ENCODE results near the gene NAA80. TPM values are rescaled to one million over a fixed set of nuclear protein-coding genes. Genes with fewer than 3 reads are reported as not detected.

NAA80 gene
- total and polyA plus RNA-seq, 2 of the 8 experiments (the other 6 are each of a cell fraction or from before 2014, with no cell fraction given) = 11.3 to 16.7 TPM

DNA sequence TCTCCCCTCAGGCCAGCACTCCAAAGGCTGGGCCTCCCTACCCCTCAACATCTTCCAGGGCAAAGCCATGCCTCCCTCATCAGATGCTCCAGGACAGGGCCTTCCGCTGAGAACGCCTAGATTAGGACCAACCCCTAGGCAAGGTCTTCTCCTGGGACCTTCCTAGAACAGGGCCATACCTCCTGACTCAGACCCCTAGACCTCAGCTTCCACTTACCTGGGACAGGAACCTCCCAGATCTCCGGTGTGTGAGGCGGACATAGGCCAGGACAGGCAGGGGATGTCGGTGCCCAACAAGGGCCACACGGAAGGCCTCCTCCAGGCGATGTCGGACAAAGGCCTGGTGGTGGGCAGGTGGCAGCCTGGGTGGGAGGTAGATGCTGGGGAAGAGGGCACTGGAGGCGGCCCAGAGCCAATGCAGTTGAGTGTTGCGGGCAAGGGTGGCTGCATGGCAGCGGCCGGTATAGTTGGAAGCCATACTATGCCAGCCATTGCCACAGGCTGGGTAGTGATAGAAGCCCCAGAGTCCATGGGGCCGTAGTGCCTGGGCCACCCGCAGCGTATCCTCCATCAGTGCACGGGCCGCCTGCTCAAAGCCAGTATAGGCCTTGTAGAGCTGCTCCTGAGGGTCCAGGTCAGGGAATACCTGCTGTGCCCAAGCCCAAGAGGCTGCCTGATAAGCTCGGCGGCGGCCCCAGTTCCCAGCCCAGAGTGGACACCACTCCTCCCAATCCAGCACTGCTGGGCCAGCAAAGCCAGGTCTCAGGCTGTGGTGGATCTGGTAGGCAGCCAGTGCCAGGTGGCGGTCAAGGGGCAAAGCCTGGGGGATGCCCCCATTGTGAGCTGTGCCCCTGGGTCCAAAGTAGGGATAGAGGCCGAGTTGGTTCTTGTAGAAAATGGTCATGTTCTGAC lies 4.5 kb downstream of the NAA80 start:
- Histone ChIP-seq H3K79me1 (ENCODE audit: low read depth, low read length) (peaks cover 3% of the 10 kb centered on the region; the same call in 1 of the 2 replicates), H4K20me1 (replicated peaks in 1 of 2; ENCODE audit: control insufficient read depth in 1 of 2, insufficient read depth in 2 of 2, low read length in 2 of 2) (peaks cover 0 to 3% of the 10 kb centered on the region in 2 experiments), H4K8ac (ENCODE audit: extremely low read depth, insufficient read depth, low read length) (no peak overlapping the region), H3K79me2 (ENCODE audit: control insufficient read depth in 1 of 2, insufficient read depth in 2 of 2, low read length in 2 of 2) (peaks cover 0 to 15% of the 10 kb centered on the region in 2 experiments; a peak in 3 of 4 replicates), H2BK120ac (replicated peaks; ENCODE audit: low read depth, low read length) (no peak overlapping the region), H3K9ac (replicated peaks in 1 of 4; ENCODE audit: extremely low read depth in 1 of 4, low read depth in 3 of 4, low read length in 3 of 4) (no peak overlapping the region), H4K91ac (replicated peaks; ENCODE audit: insufficient read length, low read length) (no peak overlapping the region), H3K56ac (replicated peaks; ENCODE audit: insufficient read length, low read depth, low read length) (no peak overlapping the region), H4K5ac (ENCODE audit: insufficient read length, low read depth, low read length) (no peak overlapping the region), H3K27me3 (replicated peaks in 1 of 4; ENCODE audit: control insufficient read depth in 3 of 4, extremely low read depth in 1 of 4, insufficient read depth in 3 of 4, low read length in 3 of 4) (no peaks in the 10 kb centered on the region; a peak in 1 of 7 replicates), H3K18ac (ENCODE audit: extremely low read depth, low read length) (no peak overlapping the region), H3K14ac (ENCODE audit: insufficient read length) (no peak overlapping the region), H3K4me1 (replicated peaks in 1 of 4; ENCODE audit: control insufficient read depth in 3 of 4, insufficient read depth in 4 of 4, low read length in 3 of 4) (peaks cover 0 to 14% (median 6%) of the 10 kb centered on the region in 4 experiments; a peak in 5 of 7 replicates), H2BK12ac (ENCODE audit: low read depth, low read length) (0 out of 2 replicates have a peak overlapping the region, but pooled peaks have one; percentile 17), H3K36me3 (ENCODE audit: control insufficient read depth in 2 of 4, insufficient read depth in 4 of 4, low read length in 3 of 4) (peaks cover 3 to 5% (median 4%) of the 10 kb centered on the region in 4 experiments; a peak in 6 of 8 replicates), H2BK15ac (ENCODE audit: low read length) (no peak overlapping the region), H2BK5ac (ENCODE audit: low read depth, low read length) (no peak overlapping the region), H3K4me2 (ENCODE audit: insufficient read depth in 1 of 2, low read depth in 2 of 2, low read length in 2 of 2) (no peak overlapping the region), H3K9me3 (ENCODE audit: insufficient read depth in 2 of 2, low read depth in 1 of 2, low read length in 1 of 2) (no peaks in the 10 kb centered on the region), H3K4me3 (ENCODE audit: extremely low read depth in 1 of 4, insufficient read depth in 2 of 4, low read depth in 3 of 4, low read length in 4 of 4) (no peak overlapping the region), H3K23ac (ENCODE audit: insufficient read length) (no peak overlapping the region), H3K23me2 (ENCODE audit: low read depth, low read length) (peaks cover 15% of the 10 kb centered on the region), H2AFZ (ENCODE audit: low read length) (no peak overlapping the region), H2BK20ac (ENCODE audit: low read length) (no peak overlapping the region), H2AK5ac (ENCODE audit: low read depth, low read length) (no peak overlapping the region), H3K4ac (replicated peaks; ENCODE audit: insufficient read length, low read depth, low read length) (no peak overlapping the region), H3K27ac (ENCODE audit: low read depth, low read length) (no peak overlapping the region)
- 91% methylated on average over 22 of the region's 22 CpGs; no CpG with 5 or more reads in 1 of the 2 experiments for WGBS, 2 experiments (ENCODE audit: extremely low coverage in 1 of 2, insufficient coverage in 1 of 2, insufficient read length in 1 of 2, insufficient replicate concordance in 2 of 2, low coverage in 1 of 2, low lambda C conversion rate in 2 of 2, missing lambda C conversion rate in 1 of 2)
- no peak for FAIRE-seq
- CTCF ChIA-PET (ENCODE audit: partially characterized antibody) = interaction anchor here (0.5 to 3.4 kb wide), 12 partner anchors 8 to 622 kb away, joined by 3 to 16 read pairs (median 4); partner anchors contain the start of genes HYAL2 and LSMEM2
- TF ChIP-seq EZH2 (IDR thresholded peaks at IDR 0.05; ENCODE audit: low read depth, low read length, severe bottlenecking) (no peak), TBP (IDR thresholded peaks at IDR 0.05; ENCODE audit: low read depth, low read length) (no peak)
- DNase-seq (ENCODE audit: low read depth in 1 of 2, low spot score in 2 of 2) = no peak
- POLR2A ChIA-PET (ENCODE audit: partially characterized antibody) = interaction anchor here (0.9 to 3.4 kb wide), 9 partner anchors 11 to 37 kb away, joined by 3 to 29 read pairs (median 4); partner anchors contain the start of gene HYAL2

Data from H1 (cell line).